ENCODE results near the gene ELOB. TPM values are rescaled to one million over a fixed set of nuclear protein-coding genes. Genes with fewer than 3 reads are reported as not detected.

The ELOB gene
- total RNA-seq, 4 donors from 2014 or later, result 66.8 to 243 (median 220) TPM

GRCh38 chr16:2771496-2772402, 5.3 kb downstream of the ELOB start:
- no peak for TF ChIP-seq POLR2A (IDR thresholded peaks at IDR 0.05)
- no peak for TF ChIP-seq CTCF (IDR thresholded peaks at IDR 0.05)
- peak overlapping the region in 1 of 4 donors; percentile 17 for H3K27ac ChIP-seq
- H3K27me3 ChIP-seq, result no peaks in the 10 kb centered on the region
- H3K9me3 ChIP-seq, result no peaks in the 10 kb centered on the region
- peak in 1 of 3 donors; percentile 46 for DNase-seq
- peaks cover 0 to 83% (median 0%) of the 10 kb centered on the region in 3 donors for H3K36me3 ChIP-seq
- no peak overlapping the region for H3K4me3 ChIP-seq
- H3K4me1 ChIP-seq, result peaks cover 3 to 30% (median 7%) of the 10 kb centered on the region in 4 donors

GRCh38 chr16:2770057-2770951, 6.8 kb downstream of the ELOB start:
- peaks cover 0 to 97% (median 0%) of the 10 kb centered on the region in 3 donors for H3K36me3 ChIP-seq
- DNase-seq, result peak in 1 of 3 donors; percentile 51
- no peaks in the 10 kb centered on the region for H3K9me3 ChIP-seq
- H3K4me1 ChIP-seq, result peaks cover 0 to 20% (median 2%) of the 10 kb centered on the region in 4 donors
- no peak overlapping the region for H3K4me3 ChIP-seq
- no peak for TF ChIP-seq POLR2A (IDR thresholded peaks at IDR 0.05)
- TF ChIP-seq CTCF (IDR thresholded peaks at IDR 0.05), result peak in 1 of 6 experiments; percentile 21
- H3K27me3 ChIP-seq, result no peaks in the 10 kb centered on the region
- H3K27ac ChIP-seq, result peak overlapping the region in 3 of 4 donors; percentile 59 to 83 (median 82)

GRCh38 chr16:2769675-2770056, 7.4 kb downstream of the ELOB start:
- H3K36me3 ChIP-seq, result peaks cover 0 to 97% (median 0%) of the 10 kb centered on the region in 3 donors
- peaks cover 0 to 14% (median 2%) of the 10 kb centered on the region in 4 donors for H3K4me1 ChIP-seq
- H3K4me3 ChIP-seq, result no peak overlapping the region
- H3K27ac ChIP-seq, result peak overlapping the region in 3 of 4 donors; percentile 59 to 83 (median 82)
- H3K27me3 ChIP-seq, result no peaks in the 10 kb centered on the region
- no peak for TF ChIP-seq POLR2A (IDR thresholded peaks at IDR 0.05)
- TF ChIP-seq CTCF (IDR thresholded peaks at IDR 0.05), result peak in 1 of 6 experiments; percentile 2
- DNase-seq, result peak in 2 of 3 donors; percentile 81 to 91
- no peaks in the 10 kb centered on the region for H3K9me3 ChIP-seq

- Histone ChIP-seq H3K36me3 (peaks cover 0 to 97% (median 0%) of the 10 kb centered on the region in 3 donors), H3K4me1 (peaks cover 0 to 14% (median 2%) of the 10 kb centered on the region in 4 donors), H3K27ac (peak overlapping the region in 3 of 4 donors; percentile 59 to 83 (median 82)), H3K9me3 (no peaks in the 10 kb centered on the region), H3K4me3 (no peak overlapping the region), H3K27me3 (no peaks in the 10 kb centered on the region)
- DNase-seq, result no peak
- TF ChIP-seq CTCF (IDR thresholded peaks at IDR 0.05) (no peak), POLR2A (IDR thresholded peaks at IDR 0.05) (no peak)
These were observed 8.0 kb downstream of the ELOB start for GRCh38 chr16:2769100-2769529.

- TF ChIP-seq CTCF (IDR thresholded peaks at IDR 0.05) (no peak), POLR2A (IDR thresholded peaks at IDR 0.05) (no peak)
- peak in 1 of 3 donors; percentile 48 for DNase-seq
- peaks cover 0 to 14% (median 2%) of the 10 kb centered on the region in 4 donors for H3K4me1 ChIP-seq
- H3K36me3 ChIP-seq, result peaks cover 0 to 99% (median 0%) of the 10 kb centered on the region in 3 donors
- no peaks in the 10 kb centered on the region for H3K27me3 ChIP-seq
- no peaks in the 10 kb centered on the region for H3K9me3 ChIP-seq
- peak overlapping the region in 3 of 4 donors; percentile 59 to 83 (median 82) for H3K27ac ChIP-seq
- H3K4me3 ChIP-seq, result no peak overlapping the region
These were observed 8.5 kb downstream of the ELOB start for GRCh38 chr16:2768403-2769089.
